Hepatocyte (in vitro differentiated cells): ENCODE data around the gene ANKRD35. TPM values are rescaled to one million over a fixed set of nuclear protein-coding genes. Genes with fewer than 3 reads are reported as not detected.
"Not testable (repeated sequence)": the region's sequence is repeated elsewhere in the genome, so short reads cannot be mapped to it uniquely, and the experiment has no call there.

Experiments
- DNase-seq: peaks from one replicate; pipeline ENCODE4 v3.0.0-alpha.2; 2016; ENCODE audit warnings: low spot score
- H2AFZ ChIP-seq: fragments of 200-600 bp; sonication (generic); 2 replicates; pipeline ENCODE4 v1.6.0; 2016; ENCODE audit warnings: antibody characterized with exemption, mild to moderate bottlenecking
- H3K27ac ChIP-seq: fragments of 200-600 bp; sonication (generic); 2 replicates; pipeline ENCODE4 v1.5.1; 2016; ENCODE audit warnings: mild to moderate bottlenecking
- H3K27me3 ChIP-seq: fragments of 200-600 bp; sonication (generic); 2 replicates; pipeline ENCODE4 v1.6.1; 2016
- H3K36me3 ChIP-seq: fragments of 200-600 bp; sonication (generic); replicated peaks from 2 replicates; pipeline ENCODE4 v1.5.1; 2016; ENCODE audit warnings: low read depth; ENCODE audit not compliant: insufficient read depth
- H3K4me1 ChIP-seq: fragments of 200-600 bp; sonication (generic); 2 replicates; pipeline ENCODE4 v1.5.1; 2016; ENCODE audit warnings: mild to moderate bottlenecking, moderate library complexity; ENCODE audit not compliant: insufficient read depth
- H3K4me2 ChIP-seq: fragments of 200-600 bp; sonication (generic); 2 replicates; pipeline ENCODE4 v1.6.0; 2016
- H3K4me3 ChIP-seq: fragments of 200-600 bp; sonication (generic); 2 replicates; pipeline ENCODE4 v1.5.1; 2016; ENCODE audit warnings: mild to moderate bottlenecking
- H3K79me2 ChIP-seq: fragments of 200-600 bp; sonication (generic); 2 replicates; pipeline ENCODE4 v1.6.0; 2017; ENCODE audit warnings: mild to moderate bottlenecking
- H3K9me2 ChIP-seq: fragments of 200-600 bp; sonication (generic); replicated peaks from 2 replicates; pipeline ENCODE4 v1.6.0; 2017; ENCODE audit warnings: mild to moderate bottlenecking; ENCODE audit not compliant: insufficient read depth
- H3K9me3 ChIP-seq: fragments of 200-600 bp; sonication (generic); 2 replicates; pipeline ENCODE4 v1.5.1; 2016; ENCODE audit warnings: low read depth, mild to moderate bottlenecking
- H4K20me1 ChIP-seq: fragments of 200-600 bp; sonication (generic); 2 replicates; pipeline ENCODE4 v1.6.0; 2016; ENCODE audit warnings: mild to moderate bottlenecking; ENCODE audit not compliant: insufficient read depth, poor library complexity, severe bottlenecking
- CTCF ChIP-seq: fragments of 200-600 bp; sonication (generic); IDR thresholded peaks from 2 replicates; pipeline ENCODE4 v1.5.1; 2016; ENCODE audit warnings: antibody characterized with exemption, mild to moderate bottlenecking; ENCODE audit not compliant: poor library complexity
- EZH2 ChIP-seq: fragments of 200-600 bp; sonication (generic); IDR thresholded peaks from 2 replicates; pipeline ENCODE4 v1.6.1; 2016; ENCODE audit warnings: antibody characterized with exemption, mild to moderate bottlenecking, borderline replicate concordance
- EZH2phosphoT487 ChIP-seq: fragments of 200-600 bp; sonication (generic); IDR thresholded peaks from one replicate; pipeline ENCODE4 v1.6.1; 2018; ENCODE audit warnings: antibody characterized with exemption, mild to moderate bottlenecking, low read depth, moderate library complexity; ENCODE audit not compliant: unreplicated experiment, severe bottlenecking
- WGBS: methylation state at CpG from one replicate; pipeline ENCODE4 v1.1.6; 2016; ENCODE audit warnings: low lambda C conversion rate; ENCODE audit errors: missing lambda C conversion rate; 5-methylcytosine and 5-hydroxymethylcytosine counted together
- polyA plus RNA-seq: library from polyadenylated mRNA; unstranded; fragments of >200 nt; fragmentation: Nextera tagmentation; extraction: Ambion mirVana; gene quantifications from 2 replicates; pipeline ENCODE4 v1.2.1, GENCODE V29; 2016
- total RNA-seq: library from RNA; depleted of rRNA; stranded (reverse); fragments of >200 nt; gene quantifications from 2 replicates; pipeline ENCODE4 v1.2.3, GENCODE V29; 2014

Gene ANKRD35
- total and polyA plus RNA-seq, 2 experiments from 2014 or later, result 0.43 to 2.2 TPM

- H3K4me1 ChIP-seq, result no peaks in the 10 kb centered on the region
- no peak overlapping the region for H3K4me3 ChIP-seq
- DNase-seq, result no peak
- no peak for TF ChIP-seq CTCF
- TF ChIP-seq EZH2phosphoT487, result no peak
- no peak for TF ChIP-seq EZH2
- no peaks in the 10 kb centered on the region for H3K36me3 ChIP-seq
- H3K27me3 ChIP-seq, result no peaks in the 10 kb centered on the region
- H2AFZ ChIP-seq, result no peak overlapping the region
- no peak overlapping the region for H3K4me2 ChIP-seq
- no peaks in the 10 kb centered on the region for H4K20me1 ChIP-seq
- no peak overlapping the region for H3K27ac ChIP-seq
- no peaks in the 10 kb centered on the region for H3K9me3 ChIP-seq
- H3K9me2 ChIP-seq, result no peaks in the 10 kb centered on the region
- WGBS, result 93% methylated on average over 1 of the region's 1 CpG
- H3K79me2 ChIP-seq, result no peaks in the 10 kb centered on the region
These were observed 48.0 kb downstream of the ANKRD35 start for GRCh38 chr1:145837656-145838055.

- H2AFZ ChIP-seq, H3K27ac ChIP-seq, H3K4me1 ChIP-seq, H4K20me1 ChIP-seq, H3K27me3 ChIP-seq, H3K4me3 ChIP-seq, H3K4me2 ChIP-seq, H3K9me2 ChIP-seq, H3K9me3 ChIP-seq, DNase-seq, H3K36me3 ChIP-seq: not testable (repeated sequence)
- H3K79me2 ChIP-seq, result peaks cover 15% of the 10 kb centered on the region
- 100% methylated on average over 2 of the region's 2 CpGs for WGBS
These were observed 54.9 kb downstream of the ANKRD35 start for GRCh38 chr1:145830810-145831209.

GRCh38 chr1:145828367-145829026 is 57.2 kb downstream of the ANKRD35 start:
- Histone ChIP-seq H3K9me2 (no peaks in the 10 kb centered on the region), H3K4me1 (peaks cover 9% of the 10 kb centered on the region), H2AFZ (no peak overlapping the region), H3K27me3 (no peaks in the 10 kb centered on the region), H3K4me2 (no peak overlapping the region), H4K20me1 (no peaks in the 10 kb centered on the region), H3K4me3 (no peak overlapping the region), H3K36me3 (peaks cover 4% of the 10 kb centered on the region), H3K79me2 (peaks cover 29% of the 10 kb centered on the region), H3K27ac (no peak overlapping the region), H3K9me3 (no peaks in the 10 kb centered on the region)
- TF ChIP-seq CTCF (no peak), EZH2phosphoT487 (no peak), EZH2 (no peak)
- no peak for DNase-seq

- no peaks in the 10 kb centered on the region for H3K9me3 ChIP-seq
- no peak for DNase-seq
- H3K79me2 ChIP-seq, result peaks cover 29% of the 10 kb centered on the region
- no peaks in the 10 kb centered on the region for H4K20me1 ChIP-seq
- TF ChIP-seq EZH2phosphoT487 (no peak), CTCF (no peak), EZH2 (no peak)
- peaks cover 4% of the 10 kb centered on the region for H3K36me3 ChIP-seq
- no peak overlapping the region for H3K4me2 ChIP-seq
- H2AFZ ChIP-seq, result no peak overlapping the region
- peaks cover 9% of the 10 kb centered on the region for H3K4me1 ChIP-seq
- no peak overlapping the region for H3K27ac ChIP-seq
- H3K4me3 ChIP-seq, result no peak overlapping the region
- no peaks in the 10 kb centered on the region for H3K27me3 ChIP-seq
- no peaks in the 10 kb centered on the region for H3K9me2 ChIP-seq
These were observed 57.7 kb downstream of the ANKRD35 start for GRCh38 chr1:145827966-145828365.
